ENCODE data around the gene BLNK.

Gene BLNK

DNA sequence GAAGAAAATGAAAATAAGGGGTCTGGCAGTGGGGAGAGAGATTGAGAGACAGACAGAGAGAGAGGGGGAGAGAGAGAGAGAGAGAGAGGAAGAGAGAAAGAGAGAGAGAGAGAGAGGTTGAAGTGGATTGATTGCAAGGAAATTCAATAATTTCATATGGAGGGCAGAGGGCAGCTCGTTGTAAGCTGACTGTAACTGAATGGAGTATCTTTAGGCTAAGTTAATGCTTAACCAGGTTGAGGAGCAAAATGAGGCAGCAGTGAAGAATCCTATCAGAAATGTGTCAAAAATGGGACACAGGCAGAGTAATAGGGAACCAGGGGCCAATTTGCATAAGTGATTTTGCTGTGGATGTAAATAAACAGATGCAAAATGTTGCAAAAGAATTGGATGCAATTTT, 21.0 kb downstream of the BLNK start:
- H3K27ac ChIP-seq = no peak overlapping the region

DNA sequence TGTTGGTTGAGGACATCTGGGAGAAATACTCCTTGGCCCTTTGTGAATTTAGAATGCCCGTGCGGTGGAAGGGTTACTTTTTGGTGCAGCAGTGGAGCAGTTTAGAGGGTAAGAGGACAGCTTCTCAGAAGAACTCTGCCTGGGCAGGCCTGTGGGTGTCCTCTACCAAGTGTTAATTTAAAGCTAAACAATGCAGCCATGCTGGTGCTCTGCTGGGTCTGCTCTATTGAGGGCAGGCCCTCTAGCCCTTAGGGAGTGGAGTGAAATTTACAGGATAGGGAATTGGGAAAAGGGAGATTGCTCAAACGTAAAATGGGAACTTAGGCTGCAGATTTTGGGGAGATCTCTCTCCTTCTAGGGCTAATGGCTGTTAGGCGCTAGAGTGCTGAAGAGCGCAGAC, 22.1 kb downstream of the BLNK start:
- no peak overlapping the region for H3K27ac ChIP-seq
- TF ChIP-seq CTCF (IDR thresholded peaks at IDR 0.05) (no peak), ZFX (IDR thresholded peaks at IDR 0.05; ENCODE audit: borderline replicate concordance) (no peak)

More for the DNA sequence above, 21.0 kb downstream of the BLNK start:
- no peak for TF ChIP-seq ZFX (IDR thresholded peaks at IDR 0.05; ENCODE audit: borderline replicate concordance)
- TF ChIP-seq CTCF (IDR thresholded peaks at IDR 0.05) = no peak

GRCh38 chr10:96244354-96244753, 27.0 kb downstream of the BLNK start:
- H3K27ac ChIP-seq = no peak overlapping the region

GRCh38 chr10:96243296-96243695, 28.1 kb downstream of the BLNK start:
- no peak overlapping the region for H3K27ac ChIP-seq
- TF ChIP-seq ZFX (IDR thresholded peaks at IDR 0.05; ENCODE audit: borderline replicate concordance) (no peak), CTCF (IDR thresholded peaks at IDR 0.05) (no peak)

More at GRCh38 chr10:96244354-96244753, 27.0 kb downstream of the BLNK start:
- TF ChIP-seq CTCF (IDR thresholded peaks at IDR 0.05) (no peak), ZFX (IDR thresholded peaks at IDR 0.05; ENCODE audit: borderline replicate concordance) (no peak)

DNA sequence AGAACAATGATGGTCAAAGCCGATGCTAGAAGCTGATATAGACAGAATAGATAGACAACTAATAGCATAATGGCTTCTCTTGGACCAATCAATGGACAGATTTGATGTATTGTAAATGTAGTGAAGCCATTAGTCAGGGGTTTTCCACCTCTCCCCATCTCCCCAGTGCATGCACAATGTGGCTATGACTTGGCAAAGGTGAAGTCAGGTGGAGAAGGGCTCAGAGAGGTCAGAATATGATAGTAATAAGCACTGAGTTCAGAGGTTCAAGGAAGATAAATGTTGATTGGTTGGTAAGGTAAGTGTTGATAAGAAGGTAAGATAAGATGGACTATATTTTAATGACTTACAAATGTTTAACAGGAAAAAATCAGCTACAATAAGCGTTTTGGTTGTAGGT, 28.5 kb downstream of the BLNK start:
- H3K27ac ChIP-seq = no peak overlapping the region
- TF ChIP-seq ZFX (IDR thresholded peaks at IDR 0.05; ENCODE audit: borderline replicate concordance) (no peak), CTCF (IDR thresholded peaks at IDR 0.05) (no peak)

DNA sequence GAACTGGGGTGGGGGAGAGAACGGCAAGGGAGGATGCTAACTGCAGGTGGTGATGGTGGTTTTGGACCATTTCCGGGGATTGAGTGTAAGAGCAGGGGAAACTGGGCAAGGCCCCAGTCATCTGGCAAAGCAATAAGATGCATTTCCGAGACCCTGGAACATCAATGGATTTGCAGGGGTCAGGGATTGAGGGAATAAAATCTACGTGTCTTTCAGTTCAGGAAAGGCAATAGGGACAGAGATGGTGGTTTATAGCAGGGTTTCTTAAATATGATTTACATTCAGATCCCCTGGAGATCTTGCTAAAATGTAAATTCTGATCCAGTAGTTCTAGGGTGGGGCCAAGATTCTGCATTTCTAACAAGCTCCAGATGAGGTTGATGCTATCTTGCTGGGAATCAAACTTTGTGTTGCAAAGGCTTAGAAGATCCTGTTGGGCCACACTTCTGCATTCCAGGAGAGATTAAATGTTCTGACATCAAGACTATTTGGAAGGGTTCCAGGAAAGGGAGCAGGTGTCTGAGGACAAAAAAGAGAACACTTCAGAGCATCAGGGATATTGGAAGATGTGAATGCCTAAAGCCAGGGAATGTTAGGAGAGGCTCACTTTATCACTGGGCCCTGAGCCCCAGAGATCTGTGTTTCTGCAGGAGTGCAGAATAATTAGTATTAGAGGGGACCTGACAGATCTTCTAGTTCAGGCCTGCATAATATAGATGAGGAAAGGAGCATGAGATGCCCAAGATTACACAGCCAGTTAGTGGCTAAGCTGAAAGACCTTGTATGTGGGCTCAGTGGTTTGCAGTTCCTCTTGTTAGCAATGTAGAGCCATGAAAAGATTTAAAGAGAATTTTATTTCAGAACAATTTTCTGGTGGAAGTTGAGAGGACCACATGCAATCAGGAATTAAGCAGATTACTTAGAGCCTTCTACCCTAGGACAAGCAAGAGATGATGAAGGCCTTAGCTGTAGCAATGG, 32.4 kb downstream of the BLNK start:
- H3K27ac ChIP-seq = no peak overlapping the region
- TF ChIP-seq ZFX (IDR thresholded peaks at IDR 0.05; ENCODE audit: borderline replicate concordance) (no peak), CTCF (IDR thresholded peaks at IDR 0.05) (no peak)

DNA sequence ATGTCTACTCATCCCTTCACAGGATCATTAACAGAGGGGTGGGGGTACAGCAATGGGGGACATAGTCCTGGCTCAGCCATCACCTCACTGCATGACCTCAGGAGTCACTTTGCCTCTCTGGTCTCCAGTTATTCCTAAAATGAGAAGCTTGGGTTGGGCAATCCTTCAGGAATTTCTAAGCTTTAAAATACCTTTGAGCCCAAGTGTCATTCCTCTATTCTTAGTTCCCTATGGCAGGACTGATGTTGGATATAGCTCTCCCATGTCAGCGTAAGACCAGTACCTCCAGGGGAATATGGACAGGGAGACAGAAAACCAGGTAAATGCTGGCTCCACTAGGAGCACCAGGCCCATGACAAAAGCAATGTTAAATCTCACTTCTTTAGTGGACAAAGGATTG, 34.5 kb downstream of the BLNK start:
- H3K27ac ChIP-seq = no peak overlapping the region
- TF ChIP-seq ZFX (IDR thresholded peaks at IDR 0.05; ENCODE audit: borderline replicate concordance) = no peak
- TF ChIP-seq CTCF (IDR thresholded peaks at IDR 0.05) = no peak

Measured in 22Rv1 (cell line).